Measurements from ENCODE around the gene LRRC46. TPM values are rescaled to one million over a fixed set of nuclear protein-coding genes. Genes with fewer than 3 reads are reported as not detected.

Gene LRRC46
- total RNA-seq, 1 donor from 2014 or later: 1.1 TPM

DNA sequence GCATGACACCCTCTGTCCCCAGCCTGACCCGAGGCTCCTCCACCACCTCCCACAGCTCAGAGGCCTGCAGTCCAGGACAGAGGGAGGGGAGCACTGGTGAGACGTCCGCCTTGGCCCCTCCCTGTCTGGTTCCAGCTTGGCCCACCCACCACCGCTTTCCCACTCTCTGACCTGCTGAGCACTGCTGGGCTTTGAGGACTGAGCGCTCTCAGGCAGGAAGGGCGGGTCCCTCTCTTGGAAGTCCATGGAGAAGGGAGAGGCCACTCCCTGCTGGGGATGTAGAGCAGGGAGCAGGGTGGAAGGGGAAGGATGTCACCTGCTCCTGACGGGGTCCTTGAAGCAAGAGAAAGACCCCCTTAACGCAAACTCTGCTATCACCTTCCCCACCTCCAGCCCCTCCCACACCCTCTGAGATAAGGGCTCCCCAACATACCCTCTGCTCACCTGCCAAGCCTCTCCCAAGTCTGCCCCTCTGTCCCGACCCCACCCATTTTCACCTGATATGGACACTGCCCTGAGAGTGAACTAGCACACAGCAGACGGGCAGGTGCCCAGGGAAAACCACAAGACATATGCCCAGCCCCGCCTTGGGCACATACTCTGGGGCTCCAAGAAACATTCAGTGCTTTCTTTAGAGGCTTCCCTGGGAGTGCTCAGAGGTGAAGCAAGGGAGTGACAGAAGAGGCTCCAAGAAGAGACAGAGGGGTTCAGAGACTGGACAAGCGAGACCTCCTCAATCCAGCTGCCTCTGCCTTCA lies 11.3 kb upstream of the LRRC46 start:
- ATAC-seq (peak; percentile 57), DNase-seq (no peak)
- Histone ChIP-seq H3K27me3 (no peaks in the 10 kb centered on the region), H3K36me3 (peaks cover 53% of the 10 kb centered on the region), H3K4me1 (peaks cover 18% of the 10 kb centered on the region), H3K9me3 (no peaks in the 10 kb centered on the region), H3K27ac (peak overlapping the region; percentile 24), H3K4me3 (no peak overlapping the region)
- intact Hi-C loops (cut with DNase I): no loop called here
- TF ChIP-seq, protein P1, sequence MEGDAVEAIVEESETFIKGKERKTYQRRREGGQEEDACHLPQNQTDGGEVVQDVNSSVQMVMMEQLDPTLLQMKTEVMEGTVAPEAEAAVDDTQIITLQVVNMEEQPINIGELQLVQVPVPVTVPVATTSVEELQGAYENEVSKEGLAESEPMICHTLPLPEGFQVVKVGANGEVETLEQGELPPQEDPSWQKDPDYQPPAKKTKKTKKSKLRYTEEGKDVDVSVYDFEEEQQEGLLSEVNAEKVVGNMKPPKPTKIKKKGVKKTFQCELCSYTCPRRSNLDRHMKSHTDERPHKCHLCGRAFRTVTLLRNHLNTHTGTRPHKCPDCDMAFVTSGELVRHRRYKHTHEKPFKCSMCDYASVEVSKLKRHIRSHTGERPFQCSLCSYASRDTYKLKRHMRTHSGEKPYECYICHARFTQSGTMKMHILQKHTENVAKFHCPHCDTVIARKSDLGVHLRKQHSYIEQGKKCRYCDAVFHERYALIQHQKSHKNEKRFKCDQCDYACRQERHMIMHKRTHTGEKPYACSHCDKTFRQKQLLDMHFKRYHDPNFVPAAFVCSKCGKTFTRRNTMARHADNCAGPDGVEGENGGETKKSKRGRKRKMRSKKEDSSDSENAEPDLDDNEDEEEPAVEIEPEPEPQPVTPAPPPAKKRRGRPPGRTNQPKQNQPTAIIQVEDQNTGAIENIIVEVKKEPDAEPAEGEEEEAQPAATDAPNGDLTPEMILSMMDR (IDR thresholded peaks at IDR 0.05): no peak

DNA sequence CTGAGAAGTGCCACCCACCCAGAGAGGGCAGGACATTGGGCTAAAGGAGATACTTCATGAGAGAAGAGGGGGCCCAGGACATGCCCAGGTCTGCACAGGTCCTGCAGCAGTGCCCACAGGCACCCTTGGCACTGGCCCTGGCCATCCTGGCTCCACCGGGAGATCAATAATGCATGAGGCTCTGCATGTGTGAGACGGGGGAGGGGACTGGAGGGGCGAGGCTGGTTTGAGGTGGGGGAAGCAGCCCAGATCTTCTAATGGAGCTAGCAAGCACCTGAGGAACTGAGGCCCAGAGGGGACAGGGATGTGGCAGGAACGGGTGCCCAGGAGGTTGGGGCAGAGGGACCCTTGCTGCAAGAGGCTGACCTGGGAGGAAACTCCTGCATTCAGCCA lies 10.4 kb upstream of the LRRC46 start:
- H3K36me3 ChIP-seq: peaks cover 53% of the 10 kb centered on the region
- DNase-seq: no peak
- no peaks in the 10 kb centered on the region for H3K27me3 ChIP-seq
- H3K9me3 ChIP-seq: no peaks in the 10 kb centered on the region
- peak overlapping the region; percentile 67 for H3K4me3 ChIP-seq
- intact Hi-C loops (cut with DNase I): no loop called here
- TF ChIP-seq, protein P1 (IDR thresholded peaks at IDR 0.05): no peak
- peaks cover 18% of the 10 kb centered on the region for H3K4me1 ChIP-seq
- H3K27ac ChIP-seq: peak overlapping the region; percentile 67
- no peak for ATAC-seq

DNA sequence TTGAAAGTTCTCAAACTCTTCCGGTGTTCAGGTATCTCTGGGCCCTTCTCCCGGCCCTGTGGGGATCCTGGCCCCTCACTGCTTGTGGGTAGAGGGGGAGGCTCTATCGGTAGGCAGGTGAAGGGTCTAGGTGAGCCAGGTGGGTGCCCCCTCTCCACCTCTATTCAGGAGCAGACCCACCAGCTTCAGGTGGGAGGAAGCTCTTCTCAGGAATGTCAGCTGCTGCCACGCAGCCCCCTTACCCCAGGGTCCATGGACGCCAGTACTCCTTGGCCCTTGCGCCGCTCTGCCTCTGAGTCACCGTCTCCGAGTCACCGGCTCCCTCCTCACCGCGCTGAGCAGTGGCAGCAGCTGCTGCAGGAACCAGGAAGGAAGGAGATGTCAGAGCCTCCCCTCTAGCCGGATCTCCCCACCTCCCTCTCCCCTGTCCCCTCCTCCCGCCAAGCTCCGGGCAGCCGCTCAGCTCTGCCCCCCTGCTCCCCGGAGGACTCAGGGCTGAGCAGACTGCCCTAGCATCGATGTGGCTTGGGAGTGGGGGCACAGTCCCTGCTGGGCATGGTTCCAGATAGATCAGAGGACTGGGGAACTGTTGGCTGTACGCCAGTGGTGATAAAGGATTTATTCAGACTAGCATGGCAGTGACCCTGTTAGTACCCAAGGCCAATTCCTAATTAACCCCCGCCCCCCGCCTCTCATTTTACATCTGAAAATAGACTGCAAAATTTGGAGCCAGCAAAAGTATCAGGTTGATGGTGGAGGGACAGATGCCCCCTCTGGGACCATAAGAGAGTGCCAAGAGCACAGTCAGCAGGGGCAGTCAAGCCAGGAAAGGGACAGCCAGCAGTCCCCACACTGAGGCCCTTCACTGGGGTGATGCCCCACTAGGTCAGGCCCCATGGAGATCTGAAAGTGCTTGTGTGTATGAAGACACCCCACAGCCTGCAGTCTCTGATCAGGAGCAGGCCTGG lies 9.8 kb upstream of the LRRC46 start, which contains the start of gene OSBPL7:
Gene OSBPL7, minus strand, starts transcription at position 371 of the 968 bp plus-strand sequence. CDS start 1,516 bp downstream, outside the sequence.
- H3K9me3 ChIP-seq: no peaks in the 10 kb centered on the region
- H3K4me1 ChIP-seq: peaks cover 18% of the 10 kb centered on the region
- H3K36me3 ChIP-seq: peaks cover 53% of the 10 kb centered on the region
- TF ChIP-seq, protein P1 (IDR thresholded peaks at IDR 0.05): no peak
- peak; percentile 85 for DNase-seq
- H3K27me3 ChIP-seq: no peaks in the 10 kb centered on the region
- peak within 1 kb of the TSS; percentile 67 for H3K4me3 ChIP-seq
- H3K27ac ChIP-seq: peak within 1 kb of the TSS; percentile 67
- peak; percentile 89 for ATAC-seq
- intact Hi-C loops (cut with DNase I): no loop called here

DNA sequence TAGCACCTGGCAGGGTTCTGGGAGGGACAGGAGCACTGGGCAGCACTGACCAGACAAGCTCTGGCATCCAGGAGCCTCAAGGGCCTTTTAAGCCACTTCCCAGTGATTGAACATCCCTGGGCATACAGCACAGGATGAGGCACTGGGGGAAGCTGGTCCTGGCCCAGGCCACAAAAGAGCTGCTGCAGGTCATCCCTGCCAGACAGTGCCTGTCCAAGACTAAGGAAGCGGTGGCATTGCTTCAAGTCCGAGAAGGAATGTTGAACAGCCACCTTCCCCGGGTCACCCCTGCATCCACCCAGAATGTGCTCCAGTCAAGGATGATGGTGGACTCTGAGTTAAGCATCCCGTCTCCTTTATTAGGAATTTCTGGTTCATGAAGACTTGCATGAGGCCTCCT lies 8.7 kb upstream of the LRRC46 start:
- H3K27ac ChIP-seq: no peak overlapping the region
- ATAC-seq: no peak
- TF ChIP-seq, protein P1 (IDR thresholded peaks at IDR 0.05): no peak
- peaks cover 55% of the 10 kb centered on the region for H3K36me3 ChIP-seq
- no peaks in the 10 kb centered on the region for H3K27me3 ChIP-seq
- intact Hi-C loops (cut with DNase I): no loop called here
- no peaks in the 10 kb centered on the region for H3K9me3 ChIP-seq
- H3K4me1 ChIP-seq: peaks cover 18% of the 10 kb centered on the region
- no peak for DNase-seq
- no peak overlapping the region for H3K4me3 ChIP-seq

DNA sequence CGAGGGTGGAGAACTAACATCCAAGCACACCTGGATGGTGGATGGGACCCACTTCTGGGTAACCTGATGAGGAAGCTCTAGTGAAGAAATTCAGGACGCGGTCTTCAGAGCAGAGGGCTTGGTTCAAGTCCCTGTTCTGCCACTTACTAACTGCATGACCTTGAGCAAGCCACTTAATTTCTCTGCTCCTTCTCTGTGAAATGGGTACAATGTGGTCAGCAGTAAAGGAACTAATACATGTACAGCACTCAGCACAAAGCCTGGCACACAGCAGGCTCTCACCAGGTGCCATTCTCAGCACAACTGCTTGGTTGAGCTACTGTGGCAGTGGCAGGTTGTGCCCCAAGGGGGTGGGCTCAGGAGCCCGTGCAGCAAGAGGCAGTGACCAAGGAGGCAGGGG lies 8.0 kb upstream of the LRRC46 start:
- H3K9me3 ChIP-seq: no peaks in the 10 kb centered on the region
- ATAC-seq: no peak

More for the DNA sequence above, 8.0 kb upstream of the LRRC46 start:
- H3K36me3 ChIP-seq: peaks cover 55% of the 10 kb centered on the region
- H3K4me3 ChIP-seq: no peak overlapping the region
- TF ChIP-seq, protein P1 (IDR thresholded peaks at IDR 0.05): no peak
- H3K27me3 ChIP-seq: no peaks in the 10 kb centered on the region
- H3K27ac ChIP-seq: no peak overlapping the region
- intact Hi-C loops (cut with DNase I): no loop called here
- peaks cover 18% of the 10 kb centered on the region for H3K4me1 ChIP-seq
- DNase-seq: no peak
